Hematopoietic multipotent progenitor cell treated with erythropoietin and hydrocortisone succinate and interleukin-3 and kit ligand, for 17 days (in vitro differentiated cells): Measurements from ENCODE around the gene CCDC177.
"Not testable (repeated sequence)": the region's sequence is repeated elsewhere in the genome, so short reads cannot be mapped to it uniquely, and the experiment has no call there.

Source experiments
- DNase-seq: peaks from one replicate; pipeline ENCODE4 v3.0.0-alpha.2; 2015; ENCODE audit warnings: low spot score

CCDC177 gene

GRCh38 chr14:69599431-69599830 is 24.8 kb upstream of the CCDC177 start:
- DNase-seq = not testable (repeated sequence)

- DNase-seq = no peak
Measured at GRCh38 chr14:69595336-69595735, 20.7 kb upstream of the CCDC177 start.

GRCh38 chr14:69594846-69595245 is 20.2 kb upstream of the CCDC177 start:
- DNase-seq = no peak

GRCh38 chr14:69593018-69593677 is 18.5 kb upstream of the CCDC177 start:
- no peak for DNase-seq

GRCh38 chr14:69591317-69591716 is 16.6 kb upstream of the CCDC177 start:
- DNase-seq = no peak

- no peak for DNase-seq
Measured at GRCh38 chr14:69587389-69587788, 12.7 kb upstream of the CCDC177 start.

- DNase-seq = no peak
Measured at GRCh38 chr14:69586404-69586803, 11.7 kb upstream of the CCDC177 start.

- no peak for DNase-seq
Measured at GRCh38 chr14:69584389-69584788, 9.7 kb upstream of the CCDC177 start.

GRCh38 chr14:69582829-69583228 is 8.2 kb upstream of the CCDC177 start:
- no peak for DNase-seq

- no peak for DNase-seq
Measured at GRCh38 chr14:69582212-69582611, 7.5 kb upstream of the CCDC177 start.

GRCh38 chr14:69581316-69581935 is 6.8 kb upstream of the CCDC177 start:
- no peak for DNase-seq

GRCh38 chr14:69580009-69580577 is 5.4 kb upstream of the CCDC177 start:
- DNase-seq = no peak

- no peak for DNase-seq
Measured at GRCh38 chr14:69579476-69579875, 4.8 kb upstream of the CCDC177 start.

- no peak for DNase-seq
Measured at GRCh38 chr14:69574954-69575295, 254 bp upstream of the CCDC177 start.

GRCh38 chr14:69573831-69574262 is 824 bp downstream of the CCDC177 start:
- DNase-seq = no peak

GRCh38 chr14:69573205-69573830 is 1.4 kb downstream of the CCDC177 start:
- no peak for DNase-seq

GRCh38 chr14:69572841-69573135 is 1.9 kb downstream of the CCDC177 start:
- no peak for DNase-seq

- no peak for DNase-seq
Measured at GRCh38 chr14:69572030-69572840, 2.4 kb downstream of the CCDC177 start.

GRCh38 chr14:69571449-69572029 is 3.1 kb downstream of the CCDC177 start:
- DNase-seq = no peak

- no peak for DNase-seq
Measured at GRCh38 chr14:69570836-69571330, 3.8 kb downstream of the CCDC177 start.

GRCh38 chr14:69569859-69570258 is 4.8 kb downstream of the CCDC177 start:
- no peak for DNase-seq

GRCh38 chr14:69567563-69567962 is 7.1 kb downstream of the CCDC177 start:
- no peak for DNase-seq
